Heart left ventricle (tissue), 13 donors: ENCODE measurements around the gene NFIC.

Experiments
- POLR2A ChIP-seq, 2 donors: fragments of 450-650 bp; IDR thresholded peaks; one replicate each; pipeline ENCODE4 v1.6.1; 2017; ENCODE audit warnings: antibody characterized with exemption in 2 of 2, mild to moderate bottlenecking in 2 of 2, moderate library complexity in 2 of 2
- TF ChIP-seq, protein P1 (sequence below), 12 donors: fragments of 200-600 bp; sonication (generic) in 4 of 12; IDR thresholded peaks; one replicate each; pipeline versions ENCODE4 v1.5.0 to v1.8.0; 2018 to 2022; ENCODE audit warnings: antibody characterized with exemption in 12 of 12, mild to moderate bottlenecking in 5 of 12
- donor health status: ischemic (EF 13 %, LVEDD 7.1; RV severe dilation, severe dysfunction).
- donor health status: DM: no; HTN: yes; CAD: no.
- donor health status: DM: no; HTN: no; CAD: no.
- donor health status: ischemic (EF 25% LVEDD 6.9; RV normal size, moderate dysfunction).
- donor health status: ischemic (EF 25% LVEDD 5.7; RV mildly dilated, moderate dysfunction).
- donor health status: ischemic (EF 35%, LVEDD 5.7; RV mildly dilated, moderate dysfunction).
- donor health status: nonischemic (EF 11% LVEDD 7.7; RV severe dilation, severe dysfunction).
- donor health status: DM: yes; HTN: yes; CAD: no.
- donor health status: PGD.
- donor health status: ischemic (EF 29% LVEDD 5.4; RV normal size, mild dysfunction).
- donor health status: nonischemic (EF 23%, LVEDD 6.1; RV moderate dilation, normal function).

DNA sequence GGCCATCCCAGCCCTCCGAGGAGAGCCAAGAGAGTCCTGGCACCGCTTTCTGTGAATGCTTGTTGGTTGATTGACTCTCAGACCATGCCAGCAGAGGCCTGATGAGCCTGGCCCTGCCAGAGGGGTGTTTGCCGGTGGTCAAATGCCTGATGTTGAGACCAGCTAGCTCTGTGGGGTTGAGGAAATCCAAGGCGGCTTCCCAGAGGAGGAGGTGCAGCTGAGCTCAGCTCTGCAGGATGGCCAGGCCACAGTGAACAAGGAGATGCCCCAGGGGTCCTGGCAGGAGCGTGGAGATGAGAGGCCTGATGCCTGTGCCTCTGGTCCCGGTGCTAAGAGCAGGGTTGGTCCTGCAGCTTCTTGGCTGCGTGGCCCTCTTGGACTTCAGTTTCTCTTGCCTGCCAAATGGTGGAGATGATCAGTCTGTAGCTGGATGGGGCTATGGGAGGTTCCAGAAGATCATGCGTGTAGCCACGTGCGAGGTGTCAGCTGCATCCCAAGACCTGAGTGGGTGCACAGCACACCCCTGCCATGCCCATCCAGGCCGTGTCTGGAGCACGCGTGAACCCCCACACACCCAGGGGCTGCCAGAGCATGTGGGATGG is 16.8 kb downstream of the NFIC start:
- TF ChIP-seq POLR2A (IDR thresholded peaks at IDR 0.05), result no peak
- TF ChIP-seq, protein P1, sequence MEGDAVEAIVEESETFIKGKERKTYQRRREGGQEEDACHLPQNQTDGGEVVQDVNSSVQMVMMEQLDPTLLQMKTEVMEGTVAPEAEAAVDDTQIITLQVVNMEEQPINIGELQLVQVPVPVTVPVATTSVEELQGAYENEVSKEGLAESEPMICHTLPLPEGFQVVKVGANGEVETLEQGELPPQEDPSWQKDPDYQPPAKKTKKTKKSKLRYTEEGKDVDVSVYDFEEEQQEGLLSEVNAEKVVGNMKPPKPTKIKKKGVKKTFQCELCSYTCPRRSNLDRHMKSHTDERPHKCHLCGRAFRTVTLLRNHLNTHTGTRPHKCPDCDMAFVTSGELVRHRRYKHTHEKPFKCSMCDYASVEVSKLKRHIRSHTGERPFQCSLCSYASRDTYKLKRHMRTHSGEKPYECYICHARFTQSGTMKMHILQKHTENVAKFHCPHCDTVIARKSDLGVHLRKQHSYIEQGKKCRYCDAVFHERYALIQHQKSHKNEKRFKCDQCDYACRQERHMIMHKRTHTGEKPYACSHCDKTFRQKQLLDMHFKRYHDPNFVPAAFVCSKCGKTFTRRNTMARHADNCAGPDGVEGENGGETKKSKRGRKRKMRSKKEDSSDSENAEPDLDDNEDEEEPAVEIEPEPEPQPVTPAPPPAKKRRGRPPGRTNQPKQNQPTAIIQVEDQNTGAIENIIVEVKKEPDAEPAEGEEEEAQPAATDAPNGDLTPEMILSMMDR (IDR thresholded peaks at IDR 0.05), result no peak
